ENCODE measurements around the gene ICAM3.

DNA sequence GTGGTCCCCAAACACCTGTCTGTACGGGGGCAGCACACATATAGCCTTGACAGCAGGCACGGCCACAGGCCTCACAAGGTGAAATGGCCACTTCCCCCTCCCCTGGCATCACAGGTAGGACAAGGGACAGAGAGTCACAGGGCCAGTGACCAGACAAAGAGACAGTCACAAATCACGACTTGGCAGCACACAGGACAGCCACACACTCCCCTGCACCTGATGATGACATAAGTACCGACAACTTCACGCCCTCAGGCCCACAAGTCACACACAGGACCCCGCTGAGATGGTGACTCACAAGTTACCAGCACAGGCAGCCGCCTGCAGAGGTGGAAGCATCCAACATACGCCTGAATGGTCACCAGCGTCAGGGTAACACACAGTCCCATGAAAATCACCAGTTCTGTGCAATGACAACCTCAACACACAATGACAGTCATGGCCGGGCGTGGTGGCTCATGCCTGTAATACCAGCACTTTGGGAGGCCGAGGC, 24.4 kb upstream of the ICAM3 start:
- TF ChIP-seq, protein P1, sequence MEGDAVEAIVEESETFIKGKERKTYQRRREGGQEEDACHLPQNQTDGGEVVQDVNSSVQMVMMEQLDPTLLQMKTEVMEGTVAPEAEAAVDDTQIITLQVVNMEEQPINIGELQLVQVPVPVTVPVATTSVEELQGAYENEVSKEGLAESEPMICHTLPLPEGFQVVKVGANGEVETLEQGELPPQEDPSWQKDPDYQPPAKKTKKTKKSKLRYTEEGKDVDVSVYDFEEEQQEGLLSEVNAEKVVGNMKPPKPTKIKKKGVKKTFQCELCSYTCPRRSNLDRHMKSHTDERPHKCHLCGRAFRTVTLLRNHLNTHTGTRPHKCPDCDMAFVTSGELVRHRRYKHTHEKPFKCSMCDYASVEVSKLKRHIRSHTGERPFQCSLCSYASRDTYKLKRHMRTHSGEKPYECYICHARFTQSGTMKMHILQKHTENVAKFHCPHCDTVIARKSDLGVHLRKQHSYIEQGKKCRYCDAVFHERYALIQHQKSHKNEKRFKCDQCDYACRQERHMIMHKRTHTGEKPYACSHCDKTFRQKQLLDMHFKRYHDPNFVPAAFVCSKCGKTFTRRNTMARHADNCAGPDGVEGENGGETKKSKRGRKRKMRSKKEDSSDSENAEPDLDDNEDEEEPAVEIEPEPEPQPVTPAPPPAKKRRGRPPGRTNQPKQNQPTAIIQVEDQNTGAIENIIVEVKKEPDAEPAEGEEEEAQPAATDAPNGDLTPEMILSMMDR (conservative IDR thresholded peaks at IDR 0.05; ENCODE audit: low read depth, low read length) = no peak
- TF ChIP-seq EZH2 (IDR thresholded peaks at IDR 0.05; ENCODE audit: low read length, unreplicated experiment) = no peak

Measured in PC-3 (cell line).